ENCODE measurements around the gene PRDM13.
"Not testable (repeated sequence)": the region's sequence is repeated elsewhere in the genome, so short reads cannot be mapped to it uniquely, and the experiment has no call there.

The PRDM13 gene

DNA sequence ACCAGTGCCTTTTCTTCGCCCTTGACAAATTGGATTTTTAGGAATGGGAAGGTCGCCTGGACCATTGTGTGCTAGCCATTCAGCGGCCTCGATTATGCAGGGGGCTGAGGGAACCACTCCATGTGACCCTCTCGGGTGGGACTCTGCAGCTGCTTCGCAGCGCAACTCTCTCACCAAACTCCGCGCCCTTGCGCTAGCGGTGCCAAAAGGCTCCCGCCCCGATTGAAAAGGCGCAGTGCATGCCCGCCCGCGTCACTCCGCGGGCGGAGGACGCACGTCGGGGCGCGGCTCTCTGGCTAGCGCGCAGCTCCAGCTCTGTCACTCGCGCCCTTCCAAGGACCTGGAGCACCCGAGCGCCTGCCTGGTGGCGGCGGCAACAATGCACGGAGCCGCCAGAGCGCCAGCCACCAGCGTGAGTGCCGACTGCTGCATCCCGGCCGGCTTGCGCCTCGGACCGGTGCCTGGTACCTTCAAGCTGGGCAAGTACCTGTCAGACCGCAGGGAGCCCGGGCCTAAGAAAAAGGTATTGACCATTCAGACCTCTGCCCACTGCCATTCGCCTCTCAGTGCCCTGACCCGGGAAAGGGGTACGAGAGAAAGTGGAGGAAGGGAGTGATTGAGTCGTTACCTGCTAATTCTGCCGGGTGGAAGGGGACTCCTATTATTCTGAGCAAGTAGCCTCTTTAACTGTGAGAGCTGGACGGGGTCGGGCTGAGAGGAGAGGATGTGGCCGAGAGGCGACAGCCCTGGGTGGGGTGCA is at the start of gene PRDM13:
TSS of gene PRDM13 (plus strand) at position 178 of the 760 bp plus-strand sequence. CDS start at position 380, 202 bp downstream.
- no peak for DNase-seq

GRCh38 chr6:99559057-99559456 is 47.6 kb upstream of the PRDM13 start:
- DNase-seq, result no peak

DNA sequence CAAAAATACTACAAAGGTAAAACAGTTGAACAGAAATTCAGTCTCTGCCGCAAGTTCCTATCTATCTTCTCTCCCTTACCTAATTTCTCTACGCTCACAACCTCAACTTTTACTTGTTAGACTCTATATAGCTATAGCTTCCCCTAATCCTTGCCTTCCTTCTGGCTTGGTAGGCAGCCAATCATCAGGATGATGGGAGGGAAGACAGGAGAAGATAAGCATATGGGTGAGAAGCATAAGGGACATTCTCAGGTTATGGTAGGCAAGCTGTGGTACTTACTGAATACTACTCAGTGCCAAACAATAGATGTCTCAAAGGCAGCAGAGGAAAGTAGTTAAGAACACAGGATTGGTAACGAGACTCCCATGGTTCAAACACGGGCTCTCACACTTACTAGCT is 46.0 kb upstream of the PRDM13 start:
- DNase-seq, result no peak

- no peak for DNase-seq
These were observed 43.4 kb upstream of the PRDM13 start for GRCh38 chr6:99563056-99563723.

DNA sequence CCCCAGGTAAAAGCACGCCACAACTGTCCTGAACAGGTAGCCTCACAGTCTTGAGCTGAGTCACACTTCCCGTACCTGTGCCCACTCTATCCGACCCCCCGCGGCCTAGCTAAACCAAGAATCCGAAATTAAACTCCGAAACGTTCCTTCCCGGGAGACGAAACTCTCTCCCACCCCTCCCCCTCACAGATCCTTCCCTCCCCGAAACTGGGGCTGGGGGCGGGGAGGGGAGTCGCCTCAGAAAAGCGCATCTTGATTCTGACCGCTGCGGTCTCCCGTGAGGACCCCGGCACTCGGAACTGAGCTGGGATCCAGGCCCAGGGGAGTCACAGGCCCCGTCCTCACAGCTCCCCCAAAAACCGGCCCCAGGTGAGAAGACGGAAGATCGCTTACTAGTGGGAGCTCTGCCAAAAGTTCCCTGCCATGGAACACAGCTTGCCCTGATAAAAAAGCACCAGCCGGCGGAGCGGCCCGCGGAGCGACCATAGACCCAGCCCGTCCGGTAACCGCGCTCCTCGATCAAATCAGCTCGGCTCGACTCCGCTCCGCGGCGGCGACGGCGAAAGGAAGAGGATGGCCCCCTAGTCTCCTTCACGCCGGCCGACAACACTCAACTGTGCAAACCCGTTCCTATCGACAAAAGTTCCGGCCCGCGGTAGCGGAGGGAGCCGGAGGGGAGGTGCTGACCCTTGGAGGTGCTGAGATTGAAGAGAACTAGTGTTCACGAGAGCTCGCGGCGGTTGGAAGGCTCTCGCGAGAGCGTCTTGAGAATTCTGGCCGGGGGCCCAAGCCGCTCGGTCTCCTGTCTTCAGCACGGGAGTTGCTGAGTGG is 38.3 kb upstream of the PRDM13 start, which contains the start of gene CCNC:
TSS of gene CCNC (minus strand) at position 558 of the 831 bp plus-strand sequence. CDS start at position 425, 133 bp downstream.
- peak; percentile 86 for DNase-seq

DNA sequence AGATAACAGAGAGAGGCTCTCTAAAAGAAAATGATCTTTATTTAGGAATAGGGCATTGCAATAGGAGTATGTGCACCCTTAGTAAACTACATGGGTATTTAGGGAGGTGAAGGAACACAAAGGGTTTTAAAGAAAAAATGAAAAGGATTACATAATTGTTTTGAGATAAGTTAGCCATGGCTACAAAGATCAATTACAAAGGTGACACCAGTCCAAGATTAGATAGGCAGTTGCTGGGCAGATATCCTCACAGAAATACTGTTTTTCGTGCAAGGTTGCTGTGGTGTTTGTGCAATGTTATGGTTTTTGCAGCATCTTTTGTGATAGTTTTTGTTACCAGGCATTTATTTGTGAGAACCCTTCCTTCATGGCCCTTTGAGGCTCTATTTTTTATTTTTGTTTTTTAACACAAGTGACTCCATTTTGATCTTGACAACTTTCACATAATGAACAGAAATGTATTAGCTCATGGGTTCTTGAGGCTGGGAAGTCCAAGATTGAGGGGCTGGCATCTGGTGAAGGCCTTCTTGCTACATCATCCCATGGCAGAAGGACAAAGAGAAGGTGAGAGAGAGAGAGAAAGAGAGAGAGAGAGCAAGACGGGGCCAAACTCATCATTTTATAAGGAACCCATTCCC is 32.5 kb upstream of the PRDM13 start:
- no peak for DNase-seq

DNA sequence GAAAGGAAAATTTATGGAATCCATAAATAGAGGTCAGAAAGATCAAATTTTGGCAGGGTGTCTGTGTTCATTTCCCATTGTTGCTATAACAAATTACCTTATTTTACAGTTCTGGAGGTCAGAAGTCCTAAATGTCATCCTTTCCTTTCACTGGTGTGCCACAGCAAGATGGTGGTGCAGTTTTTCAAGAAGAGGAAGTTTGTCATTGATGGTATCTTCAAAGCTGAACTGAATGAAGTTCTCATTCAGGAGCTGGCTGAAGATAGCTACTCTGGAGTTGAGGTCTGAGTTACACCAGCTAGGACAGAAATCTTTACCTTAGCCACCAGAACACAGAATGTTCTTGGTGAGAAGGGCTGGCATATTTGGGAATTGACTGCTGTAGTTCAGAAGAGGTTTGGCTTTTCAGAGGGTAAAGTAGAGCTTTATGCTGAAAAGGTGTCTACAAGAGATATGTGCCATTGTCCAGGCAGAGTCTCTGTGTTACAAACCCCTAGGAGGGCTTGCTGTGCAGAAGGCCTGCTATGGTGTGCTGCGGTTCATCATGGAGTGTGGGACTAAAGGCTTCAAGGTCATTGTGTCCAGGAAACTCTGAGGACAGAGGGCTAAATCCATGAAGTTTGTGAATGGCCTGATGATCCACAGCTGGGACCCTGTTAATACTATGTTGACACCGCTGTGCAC is 30.9 kb upstream of the PRDM13 start:
- no peak for DNase-seq

DNA sequence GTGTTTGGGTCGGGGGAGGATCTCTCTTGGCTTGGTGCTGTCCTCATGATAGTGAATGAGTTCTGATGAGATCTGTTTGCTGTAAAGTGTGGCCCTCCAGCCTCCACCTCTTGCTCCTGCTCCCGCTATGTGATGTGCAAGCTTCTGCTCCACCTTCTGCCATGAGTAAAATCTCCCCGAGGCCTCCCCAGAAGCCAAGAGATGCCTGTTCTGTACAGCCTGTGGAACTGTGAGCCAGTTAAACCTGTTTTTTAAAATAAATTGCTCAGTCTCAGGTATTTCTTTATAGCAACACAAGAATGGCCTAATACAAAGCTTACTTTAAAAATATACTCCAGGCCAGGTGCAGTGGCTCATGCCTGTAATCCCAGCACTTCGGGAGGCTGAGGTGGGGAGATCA is 26.9 kb upstream of the PRDM13 start:
- DNase-seq, result no peak

DNA sequence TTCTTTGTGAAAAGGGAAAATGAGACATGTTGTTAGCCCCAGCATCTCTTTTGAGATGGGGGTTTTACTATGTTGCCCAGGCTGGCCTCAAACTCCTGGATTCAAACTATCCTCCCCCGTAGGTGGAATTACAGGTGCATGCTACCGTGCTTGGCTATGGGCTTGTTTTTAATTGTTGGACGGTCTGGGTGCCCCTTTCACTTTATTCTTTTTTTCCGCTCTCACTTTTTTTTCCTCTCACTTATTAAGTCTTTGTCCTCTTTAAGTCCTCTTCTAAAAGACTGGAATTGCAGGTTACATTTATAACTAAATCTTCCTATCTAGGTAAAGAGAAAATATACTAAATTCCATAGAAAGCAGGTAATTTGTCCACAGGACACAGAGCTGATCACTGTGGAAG is 18.8 kb upstream of the PRDM13 start:
- no peak for DNase-seq

GRCh38 chr6:99588618-99589289 is 17.9 kb upstream of the PRDM13 start:
- DNase-seq, result peak; percentile 72

DNA sequence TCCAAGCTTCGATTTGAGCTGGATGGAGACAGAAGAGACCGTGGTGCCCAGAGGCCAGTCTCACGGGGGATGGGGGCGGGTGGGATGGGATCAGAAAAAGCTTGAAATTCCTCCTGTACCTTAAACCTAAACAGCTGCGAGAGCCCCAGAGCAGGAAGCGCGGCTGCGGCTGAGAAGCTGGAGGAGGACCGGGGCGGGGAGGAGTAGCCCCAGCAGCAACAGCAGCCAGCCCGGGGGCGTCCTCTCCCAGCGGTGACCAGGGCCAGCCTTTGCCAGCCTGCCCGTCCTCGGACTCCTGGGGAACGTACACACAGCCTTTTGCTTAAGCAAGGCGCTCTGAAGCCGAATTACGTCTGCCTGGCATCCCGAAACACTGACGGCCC is 17.4 kb upstream of the PRDM13 start:
- no peak for DNase-seq

DNA sequence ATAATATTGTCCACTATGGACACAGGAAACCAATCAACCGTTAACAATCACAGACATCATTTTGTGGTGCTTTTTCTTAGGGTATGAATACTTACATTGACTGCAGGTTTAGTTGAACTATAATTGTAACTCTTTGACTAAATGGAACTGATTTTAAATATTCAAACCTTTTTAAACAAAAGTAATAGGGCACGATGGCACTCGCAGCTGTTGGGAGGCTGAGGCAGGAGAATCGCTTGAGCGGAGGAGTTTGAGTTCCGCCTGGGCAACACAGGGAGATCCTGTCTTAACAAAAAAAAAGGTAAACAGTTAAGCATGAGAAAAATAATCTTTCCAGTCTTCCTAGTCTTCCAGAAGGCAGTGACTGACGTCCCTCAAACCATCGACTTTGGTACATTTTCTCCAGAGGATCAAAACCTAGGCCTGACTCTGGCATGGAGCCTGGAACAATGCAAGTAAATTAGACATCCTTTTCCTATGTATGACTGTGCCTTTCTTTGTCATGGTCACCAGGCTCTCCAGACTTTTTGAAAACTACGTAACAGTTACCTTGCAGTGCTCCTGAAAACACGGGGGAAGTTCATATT is 16.6 kb upstream of the PRDM13 start:
- no peak for DNase-seq

- DNase-seq, result no peak
These were observed 15.6 kb upstream of the PRDM13 start for GRCh38 chr6:99590728-99591672.

GRCh38 chr6:99591673-99592364 is 14.8 kb upstream of the PRDM13 start:
- DNase-seq, result no peak

GRCh38 chr6:99592900-99593299 is 13.7 kb upstream of the PRDM13 start:
- DNase-seq, result no peak

DNA sequence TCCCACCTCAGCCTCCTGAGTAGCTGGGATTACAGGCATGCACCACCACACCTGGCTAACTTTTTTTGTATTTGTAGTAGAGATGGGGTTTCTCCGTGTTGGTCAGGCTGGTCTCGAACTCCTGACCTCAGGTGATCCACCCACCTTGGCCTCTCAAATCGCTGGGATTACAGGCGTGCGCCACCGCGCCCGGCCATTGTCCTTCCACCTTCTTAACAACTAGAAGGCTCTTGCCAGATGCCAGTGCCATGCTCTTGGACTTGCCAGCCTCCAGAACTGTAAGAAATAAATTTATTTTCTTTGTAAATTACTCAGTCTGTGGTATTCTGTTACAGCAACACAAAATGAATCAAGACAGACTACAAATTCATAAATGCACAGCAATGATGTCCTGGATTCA is 11.9 kb upstream of the PRDM13 start:
- not testable (repeated sequence) for DNase-seq

DNA sequence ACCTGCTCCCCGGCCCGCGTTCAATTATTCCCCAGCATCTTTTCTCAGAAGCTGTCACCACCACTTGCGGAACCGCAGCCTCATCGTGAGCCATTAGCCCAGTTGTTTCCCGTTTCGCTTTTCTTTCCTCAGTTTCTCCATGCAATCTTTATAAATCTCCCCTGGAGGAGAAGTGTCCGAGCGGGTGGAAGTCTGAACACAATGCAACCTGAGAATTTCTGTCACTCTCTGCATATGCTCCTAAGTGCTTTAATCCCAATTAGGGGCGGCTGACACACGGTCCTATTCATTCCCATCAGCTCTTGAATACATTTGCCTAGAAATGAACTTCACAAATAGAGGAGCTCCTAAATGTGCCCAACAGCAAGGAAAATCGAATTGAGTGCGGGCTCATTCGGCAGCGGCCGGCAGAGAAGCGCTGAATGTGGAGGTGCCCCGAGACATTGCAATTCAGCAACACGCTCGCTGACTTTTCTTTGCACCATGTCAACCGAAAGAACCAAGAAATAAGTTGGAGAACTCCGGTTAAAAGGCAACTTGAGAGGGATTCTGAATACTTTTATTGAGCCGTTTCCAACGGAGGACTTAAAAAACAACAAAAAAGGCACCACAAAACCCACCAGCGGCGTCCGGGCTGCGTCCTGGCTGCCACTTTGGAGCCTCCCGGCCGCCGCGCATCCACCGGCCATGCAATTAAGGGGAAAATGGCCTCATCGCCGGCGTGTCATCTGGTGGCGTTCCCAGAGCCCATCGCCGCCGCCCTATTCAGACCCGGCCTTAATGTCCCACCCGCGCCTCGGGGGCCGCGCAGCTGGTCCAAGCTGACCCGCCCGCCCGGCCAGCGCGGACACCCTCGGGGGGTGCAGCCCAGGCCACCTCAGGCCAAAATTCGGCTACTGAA is 3.9 kb upstream of the PRDM13 start:
- DNase-seq, result no peak

DNA sequence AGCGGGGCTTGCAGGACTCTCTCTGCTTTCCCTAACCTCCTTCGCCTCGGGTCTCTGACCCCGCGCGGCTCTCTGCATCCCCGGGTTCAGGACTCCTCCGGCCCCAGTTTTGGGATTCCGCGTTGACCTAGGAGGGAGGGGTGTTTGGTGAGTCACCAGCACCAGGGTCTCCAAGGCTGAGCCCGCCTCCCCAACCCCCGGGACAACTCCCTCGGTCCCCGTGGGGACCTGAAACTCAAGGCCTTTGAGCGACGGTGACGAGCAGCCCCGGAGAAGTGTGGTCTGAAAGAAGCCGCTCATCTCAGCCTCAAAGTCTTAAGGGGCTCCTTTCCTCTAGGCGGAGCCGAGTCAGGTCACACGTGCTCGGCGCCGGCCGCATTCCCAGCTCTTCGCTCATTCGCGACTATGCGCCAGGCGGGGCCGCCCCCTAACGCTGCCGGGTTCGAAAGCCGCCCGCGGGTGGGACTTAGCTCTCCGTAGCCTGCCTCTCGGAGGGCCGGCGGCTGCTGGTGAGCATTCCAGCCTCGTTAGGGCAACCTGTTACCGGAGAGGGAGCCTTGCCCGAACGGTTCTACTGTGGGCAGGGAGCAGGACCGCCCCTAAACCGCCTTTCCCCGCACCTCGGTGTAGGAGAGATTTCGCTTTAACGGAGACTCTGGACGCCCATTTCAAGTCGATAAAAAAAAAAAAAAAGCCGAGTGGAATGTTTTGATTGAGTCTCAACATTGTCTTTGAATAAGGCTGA is 3.0 kb upstream of the PRDM13 start:
- no peak for DNase-seq
